ENCODE results near the gene SDF4.

The SDF4 gene

DNA sequence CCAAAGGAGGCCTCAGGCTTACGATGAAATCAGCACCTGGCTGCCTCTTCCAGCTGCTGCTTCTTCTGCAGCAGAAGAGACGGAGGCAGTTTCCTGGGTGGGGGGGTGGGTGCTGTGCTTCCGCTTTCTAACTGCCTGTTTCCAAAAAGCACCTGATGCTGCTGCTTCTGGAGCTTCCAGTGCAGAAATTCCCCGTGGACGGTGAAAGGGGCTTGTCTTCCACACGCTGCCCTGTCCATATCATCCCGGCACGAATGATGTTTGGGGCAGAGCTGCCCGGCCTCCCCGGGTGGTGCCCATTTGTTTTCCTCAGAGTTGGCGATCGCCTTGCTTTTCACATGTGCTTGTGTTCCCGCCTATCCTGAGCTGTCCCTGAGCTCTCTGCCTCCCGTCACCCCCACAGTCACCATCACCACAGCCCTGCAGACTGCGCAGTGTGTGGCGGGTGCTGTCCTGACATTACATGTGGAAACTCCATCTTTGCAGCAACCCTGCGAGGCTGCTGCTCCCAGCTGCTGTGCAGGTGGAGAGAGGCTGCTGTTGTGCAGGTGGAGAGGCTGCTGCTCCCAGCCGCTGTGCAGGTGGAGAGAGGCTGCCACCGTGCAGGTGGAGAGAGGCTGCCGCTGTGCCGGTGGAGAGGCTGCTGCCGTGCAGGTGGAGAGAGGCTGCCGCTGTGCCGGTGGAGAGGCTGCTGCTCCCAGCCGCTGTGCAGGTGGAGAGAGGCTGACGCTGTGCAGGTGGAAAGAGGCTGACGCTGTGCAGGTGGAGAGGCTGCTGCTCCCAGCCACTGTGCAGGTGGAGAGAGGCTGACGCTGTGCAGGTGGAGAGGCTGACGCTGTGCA lies 56.4 kb downstream of the SDF4 start:
- peak; percentile 54 for DNase-seq

GRCh38 chr1:1173793-1174415 lies 57.9 kb downstream of the SDF4 start, which contains the start of gene TTLL10:
TSS of gene TTLL10 (plus strand) at chr1:1173880. CDS start at chr1:1179216, 5,336 bp downstream.
- no peak for DNase-seq

- no peak for DNase-seq
These were observed 58.6 kb downstream of the SDF4 start for GRCh38 chr1:1173061-1173792.

- no peak for DNase-seq
These were observed 60.1 kb downstream of the SDF4 start for GRCh38 chr1:1171546-1172340.

- no peak for DNase-seq
These were observed 60.6 kb downstream of the SDF4 start for GRCh38 chr1:1171161-1171545.

- no peak for DNase-seq
These were observed 61.3 kb downstream of the SDF4 start for GRCh38 chr1:1170215-1171091.

DNA sequence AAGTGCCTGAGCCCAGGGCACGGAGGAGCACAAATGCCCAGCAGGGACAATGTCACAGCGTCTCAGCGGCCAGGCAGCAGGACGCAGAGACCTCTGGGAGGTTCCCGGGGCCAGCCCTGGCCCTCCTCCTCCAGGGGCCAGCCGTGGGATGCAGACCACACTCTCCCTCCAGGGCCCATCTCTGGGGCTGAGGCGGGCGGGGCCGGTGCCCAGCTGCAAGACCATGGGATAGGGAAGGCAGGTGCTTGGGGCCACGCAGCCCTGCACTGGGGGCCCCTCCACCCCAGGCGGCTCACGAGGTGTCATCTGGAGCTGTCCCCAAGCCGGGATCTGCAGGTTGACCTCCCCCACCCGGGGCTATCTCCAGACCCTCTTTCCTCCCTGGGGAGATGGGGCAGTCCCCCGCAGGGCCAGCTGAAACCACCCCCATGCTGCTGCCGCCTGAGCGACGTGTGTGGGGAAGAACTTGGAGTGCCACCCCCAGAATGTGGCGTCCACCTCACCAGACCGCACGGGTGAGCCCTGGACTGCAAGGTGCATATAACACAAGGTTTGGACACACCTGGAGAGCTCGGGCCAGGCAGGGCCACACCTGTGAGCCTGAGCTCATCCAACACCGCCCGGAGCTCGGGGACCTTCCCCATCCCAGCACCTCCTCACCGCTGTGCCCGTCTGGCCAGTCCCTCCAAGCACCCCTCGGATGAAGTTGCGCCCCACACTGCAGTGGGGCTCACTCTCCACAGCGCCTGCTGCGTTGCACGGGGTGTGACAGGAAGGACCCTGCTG lies 62.2 kb downstream of the SDF4 start:
- no peak for DNase-seq

GRCh38 chr1:1168451-1169411 lies 63.1 kb downstream of the SDF4 start:
- no peak for DNase-seq

DNA sequence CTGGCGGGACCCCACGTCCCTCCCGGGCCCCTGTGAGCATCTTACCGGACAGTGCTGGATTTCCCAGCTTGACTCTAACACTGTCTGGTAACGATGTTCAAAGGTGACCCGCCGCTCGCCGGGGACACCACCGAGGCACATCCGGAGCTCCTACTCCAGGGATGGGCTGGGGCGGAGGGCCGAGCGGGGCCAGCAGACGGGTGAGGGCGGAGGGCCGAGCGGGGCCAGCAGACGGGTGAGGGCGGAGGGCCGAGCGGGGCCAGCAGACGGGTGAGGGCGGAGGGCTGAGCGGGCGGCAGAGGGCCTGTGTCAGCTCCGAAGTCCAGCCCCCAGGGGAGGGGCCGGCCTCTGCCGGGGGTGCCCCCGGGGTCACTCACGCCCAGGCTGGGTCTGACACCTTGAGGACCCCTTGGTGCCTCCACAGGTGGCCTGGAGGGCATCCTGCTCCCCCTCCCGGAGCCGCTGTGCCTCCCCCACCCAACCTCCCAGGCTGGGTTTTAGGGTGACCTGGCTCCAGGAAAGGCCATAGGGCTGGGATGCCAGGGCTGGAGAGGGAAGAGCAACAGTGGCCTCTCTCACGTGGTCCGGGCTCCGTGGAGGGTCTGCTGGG lies 63.9 kb downstream of the SDF4 start:
- no peak for DNase-seq

DNA sequence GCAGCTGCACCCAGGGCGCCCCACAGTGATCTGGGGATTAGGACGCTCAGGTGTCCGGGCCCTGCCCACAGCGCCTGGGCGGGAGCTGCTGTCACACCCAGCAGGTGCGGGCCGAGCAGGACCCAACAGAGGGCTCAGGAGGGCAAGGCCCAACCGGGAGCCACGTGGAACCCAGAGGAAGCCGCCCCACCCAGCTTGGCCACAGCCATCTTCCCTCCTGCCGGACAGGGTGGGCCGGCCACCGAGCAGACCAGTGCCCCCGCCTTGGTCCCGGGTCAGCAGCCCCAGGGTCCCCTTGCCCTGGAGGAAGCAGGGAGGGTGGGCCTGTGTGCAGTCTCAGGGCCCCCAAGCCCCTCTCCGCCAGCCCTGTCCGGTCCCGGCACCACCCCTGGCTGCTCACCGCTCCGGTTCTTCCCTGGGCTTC lies 64.4 kb downstream of the SDF4 start:
- no peak for DNase-seq
